Loucy (cell line): ENCODE data around the gene PGD.
A peak's percentile ranks its signal among the peaks of the same experiment; 100 is the strongest.
"Not testable (repeated sequence)": the region's sequence is repeated elsewhere in the genome, so short reads cannot be mapped to it uniquely, and the experiment has no call there.

ENCODE experiments used
- H2AFZ ChIP-seq: fragments of 200-600 bp; sonication (generic); 2 replicates; pipeline ENCODE4 v1.6.0; 2016; ENCODE audit warnings: antibody characterized with exemption, mild to moderate bottlenecking, low read length, moderate library complexity
- H3F3A ChIP-seq: fragments of 200-600 bp; 2 replicates; pipeline ENCODE4 v1.6.0; 2016; ENCODE audit warnings: antibody characterized with exemption, low read depth, mild to moderate bottlenecking
- H3K27me3 ChIP-seq: fragments of 200-600 bp; sonication (generic); 2 replicates; pipeline ENCODE4 v1.6.1; 2014; ENCODE audit warnings: low read length, mild to moderate bottlenecking; ENCODE audit not compliant: insufficient read depth, poor library complexity, severe bottlenecking
- H3K36me3 ChIP-seq: fragments of 200-600 bp; sonication (generic); 2 replicates; pipeline ENCODE4 v1.6.1; 2016; ENCODE audit warnings: low read length; ENCODE audit not compliant: insufficient read depth
- H3K4me1 ChIP-seq: fragments of 200-600 bp; sonication (generic); 2 replicates; pipeline ENCODE4 v1.5.1; 2014; ENCODE audit warnings: low read length, mild to moderate bottlenecking; ENCODE audit not compliant: insufficient read depth, poor library complexity, severe bottlenecking
- H3K4me2 ChIP-seq: fragments of 200-600 bp; sonication (generic); 2 replicates; pipeline ENCODE4 v1.6.0; 2014; ENCODE audit warnings: antibody characterized with exemption, low read length, low read depth, mild to moderate bottlenecking; ENCODE audit not compliant: poor library complexity, severe bottlenecking
- H3K4me3 ChIP-seq: fragments of 200-600 bp; sonication (generic); 2 replicates; pipeline ENCODE4 v1.5.1; 2014; ENCODE audit warnings: low read length, mild to moderate bottlenecking, mixed read lengths; ENCODE audit not compliant: poor library complexity, severe bottlenecking
- H3K79me2 ChIP-seq: fragments of 200-600 bp; sonication (generic); 2 replicates; pipeline ENCODE4 v1.6.1; 2014; ENCODE audit warnings: low read length; ENCODE audit not compliant: insufficient read depth
- H3K9ac ChIP-seq: fragments of 200-600 bp; sonication (generic); 2 replicates; pipeline ENCODE4 v1.6.0; 2014; ENCODE audit warnings: mild to moderate bottlenecking, low read depth, low read length, moderate library complexity; ENCODE audit not compliant: poor library complexity, severe bottlenecking
- H3K9me2 ChIP-seq: fragments of 200-600 bp; sonication (generic); replicated peaks from 2 replicates; pipeline ENCODE4 v1.6.1; 2016; ENCODE audit warnings: low read depth, low read length, mixed read lengths
- H3K9me3 ChIP-seq: fragments of 200-600 bp; sonication (generic); 2 replicates; pipeline ENCODE4 v1.6.1; 2014; ENCODE audit warnings: mild to moderate bottlenecking, antibody characterized with exemption, low read length, low read depth; ENCODE audit not compliant: insufficient read depth
- H4K20me1 ChIP-seq: fragments of 200-600 bp; sonication (generic); 2 replicates; pipeline ENCODE4 v1.6.0; 2014; ENCODE audit warnings: antibody characterized with exemption, low read length, mild to moderate bottlenecking; ENCODE audit not compliant: insufficient read depth, poor library complexity, severe bottlenecking
- CTCF ChIP-seq: fragments of 200-600 bp; sonication (generic); conservative IDR thresholded peaks from 2 replicates; pipeline ENCODE4 v1.5.1; 2014; ENCODE audit warnings: mild to moderate bottlenecking, antibody characterized with exemption, low read length
- EZH2phosphoT487 ChIP-seq: fragments of 200-600 bp; IDR thresholded peaks from 2 replicates; pipeline ENCODE4 v1.6.1; 2018; ENCODE audit warnings: antibody characterized with exemption, mild to moderate bottlenecking, moderate library complexity, borderline replicate concordance

Gene PGD

GRCh38 chr1:10424651-10425050 lies 25.8 kb downstream of the PGD start:
- Histone ChIP-seq H3K27me3 (no peaks in the 10 kb centered on the region), H3K9me2 (no peaks in the 10 kb centered on the region), H4K20me1 (no peaks in the 10 kb centered on the region), H3K9ac (no peak overlapping the region), H3K79me2 (no peaks in the 10 kb centered on the region), H3K4me1 (peaks cover under 1% of the 10 kb centered on the region), H3K36me3 (peaks cover 18% of the 10 kb centered on the region; the same call in 1 of the 2 replicates), H3K4me3 (no peak overlapping the region), H3K9me3 (no peaks in the 10 kb centered on the region), H3F3A (no peaks in the 10 kb centered on the region), H3K4me2 (no peak overlapping the region), H2AFZ (no peak overlapping the region)
- TF ChIP-seq CTCF: no peak
- TF ChIP-seq EZH2phosphoT487: no peak

- not testable (repeated sequence) for H3F3A ChIP-seq, H3K9me2 ChIP-seq, H3K79me2 ChIP-seq, H3K27me3 ChIP-seq, H3K9me3 ChIP-seq, H3K4me2 ChIP-seq, H3K9ac ChIP-seq, H4K20me1 ChIP-seq, H2AFZ ChIP-seq, H3K4me1 ChIP-seq, H3K36me3 ChIP-seq, H3K4me3 ChIP-seq
Measured at GRCh38 chr1:10425826-10426534, 27.1 kb downstream of the PGD start.

- H3K9ac ChIP-seq, H3K4me2 ChIP-seq, H2AFZ ChIP-seq, H3K36me3 ChIP-seq, H3K79me2 ChIP-seq, H4K20me1 ChIP-seq, H3F3A ChIP-seq, H3K4me3 ChIP-seq, H3K4me1 ChIP-seq, H3K27me3 ChIP-seq, H3K9me2 ChIP-seq, H3K9me3 ChIP-seq: not testable (repeated sequence)
Measured at GRCh38 chr1:10426535-10426848, 27.6 kb downstream of the PGD start.

GRCh38 chr1:10428984-10429383 lies 30.1 kb downstream of the PGD start:
- TF ChIP-seq EZH2phosphoT487: no peak
- TF ChIP-seq CTCF: no peak

More at GRCh38 chr1:10428984-10429383, 30.1 kb downstream of the PGD start:
- no peak overlapping the region for H3K9ac ChIP-seq
- no peak overlapping the region for H2AFZ ChIP-seq
- H3K36me3 ChIP-seq: no peaks in the 10 kb centered on the region
- H4K20me1 ChIP-seq: no peaks in the 10 kb centered on the region
- no peaks in the 10 kb centered on the region for H3K9me3 ChIP-seq
- no peak overlapping the region for H3K4me3 ChIP-seq
- no peaks in the 10 kb centered on the region for H3K9me2 ChIP-seq
- no peaks in the 10 kb centered on the region for H3F3A ChIP-seq
- no peaks in the 10 kb centered on the region for H3K27me3 ChIP-seq
- H3K4me1 ChIP-seq: peaks cover 12% of the 10 kb centered on the region
- H3K4me2 ChIP-seq: peak overlapping the region; percentile 14
- peaks cover 11% of the 10 kb centered on the region for H3K79me2 ChIP-seq
